GM19023 (cell line): ENCODE results near the gene COL16A1.
A peak's percentile ranks its signal among the peaks of the same experiment; 100 is the strongest.

Source experiments
- ATAC-seq: cut with Tn5 transposase; IDR thresholded peaks from one replicate; pipeline ENCODE4 v1.9.1; 2021; ENCODE audit warnings: mild to moderate bottlenecking, moderate library complexity; ENCODE audit not compliant: unreplicated experiment

The COL16A1 gene

DNA sequence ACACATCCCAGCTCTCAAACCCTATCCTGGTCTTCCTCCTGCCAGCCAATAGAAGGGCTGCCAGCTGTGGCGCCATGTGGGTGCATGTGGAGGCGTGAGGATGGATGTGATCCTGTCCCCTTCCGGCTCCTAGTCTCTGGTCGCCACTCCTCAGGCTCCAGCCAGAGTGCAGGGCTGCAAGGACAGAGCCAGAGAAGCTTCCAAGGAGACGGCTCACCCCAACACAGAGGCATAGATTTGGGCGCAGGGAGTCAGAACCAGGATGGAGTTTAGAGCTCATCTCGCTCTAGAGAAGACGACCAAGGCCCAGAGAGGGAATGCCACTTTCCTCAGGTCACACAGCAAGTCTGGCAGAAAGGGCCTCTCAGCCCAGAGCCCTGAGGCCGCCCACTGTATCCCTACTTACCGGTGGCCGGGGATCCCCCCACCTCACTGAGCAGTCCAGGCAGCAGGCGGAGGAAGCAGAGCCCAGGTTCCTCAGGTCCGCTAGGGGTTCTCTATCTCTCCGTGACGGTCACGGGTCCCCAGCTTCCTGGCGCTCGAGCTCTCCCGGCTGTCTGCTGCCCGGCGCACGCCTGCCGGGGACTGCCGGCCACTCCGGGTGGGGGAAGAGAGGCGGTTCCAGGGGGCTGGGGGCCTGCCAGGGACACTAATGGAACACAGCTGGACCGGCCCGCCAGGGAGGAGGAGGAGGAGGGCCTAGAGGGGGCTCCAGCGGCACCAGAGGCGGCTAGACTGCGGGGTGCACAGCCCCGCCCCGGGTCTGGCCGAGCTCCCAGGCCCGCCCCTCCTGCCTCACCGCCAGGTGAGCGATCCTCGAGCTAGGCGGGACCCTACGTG, at the start of gene COL16A1:
Gene COL16A1 (minus strand): TSS at position 587 of the 840 bp plus-strand sequence. CDS start 1,824 bp downstream, outside the sequence.
- no peak for ATAC-seq

DNA sequence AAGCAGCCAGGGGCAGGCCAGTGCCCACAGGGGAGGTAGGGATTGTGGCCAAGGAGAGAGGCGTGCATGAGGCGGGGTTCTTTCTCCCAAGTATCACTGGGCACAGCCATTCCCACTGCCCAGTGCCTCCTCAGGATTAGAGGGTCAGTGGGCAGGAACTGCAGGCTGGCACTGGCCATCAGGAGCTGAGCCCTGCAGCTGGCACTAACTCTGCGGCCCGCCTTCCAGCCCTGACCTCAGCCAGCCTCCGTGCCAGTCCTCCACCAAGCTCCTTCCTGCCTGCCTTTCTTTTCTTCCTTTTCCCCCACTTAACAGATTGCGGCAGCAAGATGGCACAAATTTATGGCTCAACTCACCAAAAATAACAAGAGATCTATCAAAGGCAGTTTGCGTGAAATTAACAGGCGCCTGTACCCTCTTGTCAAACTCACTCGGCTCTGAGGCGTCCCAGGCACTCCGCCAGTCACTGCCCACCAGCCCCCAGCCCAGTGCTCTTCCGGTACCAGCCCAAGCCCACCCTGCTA, 49.2 kb upstream of the COL16A1 start:
- ATAC-seq: no peak

DNA sequence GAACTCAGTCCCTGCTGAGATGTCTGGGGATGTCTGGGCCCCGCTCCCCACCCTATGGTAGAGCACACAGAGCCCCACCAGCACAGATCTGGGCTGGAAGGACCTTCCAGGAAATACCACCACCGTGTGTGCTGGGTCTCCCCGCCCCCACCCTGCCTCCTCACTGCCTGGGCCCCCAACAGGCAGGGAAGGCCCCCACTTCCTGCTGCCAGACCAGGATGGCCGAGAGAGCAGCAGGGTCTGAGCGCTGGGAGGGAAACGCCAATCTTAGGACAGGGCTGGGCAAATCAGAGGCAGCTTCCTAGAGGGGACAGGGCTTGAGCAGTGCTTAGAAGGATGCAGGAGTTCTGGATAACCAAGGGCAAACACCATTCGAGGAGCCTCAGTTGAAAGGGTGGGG, 48.4 kb upstream of the COL16A1 start:
- no peak for ATAC-seq

DNA sequence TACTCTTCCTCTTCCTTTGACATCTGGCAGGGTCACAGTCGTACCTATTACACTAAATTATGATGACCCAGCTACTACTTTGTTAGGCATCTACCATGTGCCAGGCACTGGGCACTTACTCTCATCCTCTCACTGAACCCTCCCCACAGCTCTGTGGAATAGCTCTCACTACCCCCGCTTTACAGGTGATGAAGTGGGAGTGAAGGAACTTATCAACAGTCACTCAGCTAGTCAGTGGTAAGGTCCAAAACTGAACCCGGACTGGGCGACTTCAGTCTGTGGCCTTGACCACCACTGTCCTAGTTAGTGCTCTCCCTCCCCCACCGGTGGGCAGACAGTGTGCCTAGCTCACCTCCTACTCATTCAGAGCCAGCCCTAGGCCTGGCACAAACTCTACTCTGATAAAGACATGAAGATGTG, 48.0 kb upstream of the COL16A1 start:
- no peak for ATAC-seq

DNA sequence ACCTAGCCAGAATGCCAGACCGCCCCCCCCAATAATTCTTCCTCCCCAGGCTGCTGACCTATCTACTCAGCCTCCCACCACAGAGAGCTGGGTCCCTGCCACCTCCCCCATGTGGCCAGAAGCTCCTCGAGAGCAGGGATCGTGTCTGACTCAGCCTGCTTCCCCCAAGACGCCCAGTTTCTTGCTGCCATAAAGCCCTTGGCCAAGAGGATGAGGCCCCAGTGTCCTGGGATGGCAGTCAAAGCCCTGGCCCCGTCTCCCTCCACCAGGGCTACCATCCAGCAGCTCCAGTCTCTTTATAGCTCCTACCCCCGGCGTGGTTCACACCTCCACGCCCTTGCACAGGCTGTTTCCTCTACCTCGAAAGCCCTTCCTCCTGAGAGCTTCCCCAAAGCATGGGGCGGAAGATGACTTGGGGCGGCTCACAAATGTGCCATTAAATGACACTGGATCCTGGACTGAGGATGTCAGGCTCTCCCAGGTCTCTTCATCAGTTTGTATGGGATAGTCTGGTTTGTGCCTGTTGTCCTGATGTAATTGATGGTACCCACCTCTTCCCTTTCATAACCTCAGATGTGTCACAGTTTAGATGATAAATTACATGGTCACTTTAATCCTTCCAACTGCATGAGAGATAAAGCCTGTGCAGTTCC, 47.2 kb upstream of the COL16A1 start:
- ATAC-seq: no peak

- ATAC-seq: no peak
These were observed 46.2 kb upstream of the COL16A1 start for GRCh38 chr1:31749785-31750735.

DNA sequence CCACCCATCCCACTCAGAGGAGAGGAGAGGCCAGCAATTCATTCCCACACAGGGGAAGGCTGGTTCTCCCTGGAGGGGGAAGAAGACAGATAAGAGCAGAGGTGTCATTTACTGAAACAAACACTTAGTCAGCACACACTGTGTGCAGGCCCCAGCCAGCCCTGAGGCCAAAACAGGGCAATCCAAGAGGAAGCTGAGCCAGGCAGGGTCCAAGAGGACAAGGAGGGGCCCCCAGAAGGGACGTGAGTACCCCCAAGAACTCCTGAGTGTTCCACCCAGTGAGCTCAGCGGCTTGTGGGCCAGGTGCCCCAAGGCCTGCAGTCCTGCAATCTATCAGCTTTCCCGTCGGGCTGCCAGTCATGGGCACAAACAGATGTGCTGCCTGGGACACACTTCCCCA, 44.5 kb upstream of the COL16A1 start:
- no peak for ATAC-seq

DNA sequence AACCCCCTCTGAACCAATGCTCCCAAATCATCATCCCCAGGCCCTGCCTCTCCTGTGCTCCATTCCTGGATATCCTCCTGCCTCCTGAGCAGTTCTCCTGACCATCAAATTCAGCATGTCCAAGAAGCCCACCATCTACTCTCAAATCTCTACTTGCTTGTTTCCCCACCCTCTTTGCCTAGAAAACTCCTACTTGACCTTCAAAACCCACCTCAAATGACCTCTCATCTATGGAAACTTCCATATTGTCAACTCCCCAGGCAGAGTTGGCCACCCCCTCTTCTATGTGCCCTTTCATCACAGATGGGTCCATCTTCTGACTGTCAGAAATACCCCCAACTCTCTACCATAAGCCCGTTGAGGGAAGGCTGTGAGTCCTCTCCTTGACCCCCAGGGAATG, 43.5 kb upstream of the COL16A1 start:
- ATAC-seq: no peak

DNA sequence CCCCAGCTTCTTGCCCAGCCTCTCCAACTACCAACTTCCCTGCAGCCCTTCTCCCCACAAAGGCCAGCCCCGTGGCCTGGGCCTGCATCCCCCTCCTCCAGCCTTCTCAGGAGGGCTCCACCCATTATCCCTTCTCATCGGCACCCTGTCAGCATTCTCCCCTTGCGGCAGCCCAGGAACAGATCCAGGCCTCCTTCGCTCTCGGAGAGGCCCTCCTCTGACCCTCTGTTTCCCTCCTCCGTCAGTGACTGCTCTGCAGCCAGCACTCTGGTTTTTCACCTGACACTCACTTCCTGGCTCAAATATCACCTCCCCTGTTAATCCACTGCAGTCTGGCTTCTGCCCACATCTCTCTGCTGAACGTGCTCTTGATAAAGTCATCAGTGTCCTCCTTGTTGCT, 42.9 kb upstream of the COL16A1 start:
- ATAC-seq: no peak

- ATAC-seq: no peak
These were observed 42.3 kb upstream of the COL16A1 start for GRCh38 chr1:31745946-31746670.

DNA sequence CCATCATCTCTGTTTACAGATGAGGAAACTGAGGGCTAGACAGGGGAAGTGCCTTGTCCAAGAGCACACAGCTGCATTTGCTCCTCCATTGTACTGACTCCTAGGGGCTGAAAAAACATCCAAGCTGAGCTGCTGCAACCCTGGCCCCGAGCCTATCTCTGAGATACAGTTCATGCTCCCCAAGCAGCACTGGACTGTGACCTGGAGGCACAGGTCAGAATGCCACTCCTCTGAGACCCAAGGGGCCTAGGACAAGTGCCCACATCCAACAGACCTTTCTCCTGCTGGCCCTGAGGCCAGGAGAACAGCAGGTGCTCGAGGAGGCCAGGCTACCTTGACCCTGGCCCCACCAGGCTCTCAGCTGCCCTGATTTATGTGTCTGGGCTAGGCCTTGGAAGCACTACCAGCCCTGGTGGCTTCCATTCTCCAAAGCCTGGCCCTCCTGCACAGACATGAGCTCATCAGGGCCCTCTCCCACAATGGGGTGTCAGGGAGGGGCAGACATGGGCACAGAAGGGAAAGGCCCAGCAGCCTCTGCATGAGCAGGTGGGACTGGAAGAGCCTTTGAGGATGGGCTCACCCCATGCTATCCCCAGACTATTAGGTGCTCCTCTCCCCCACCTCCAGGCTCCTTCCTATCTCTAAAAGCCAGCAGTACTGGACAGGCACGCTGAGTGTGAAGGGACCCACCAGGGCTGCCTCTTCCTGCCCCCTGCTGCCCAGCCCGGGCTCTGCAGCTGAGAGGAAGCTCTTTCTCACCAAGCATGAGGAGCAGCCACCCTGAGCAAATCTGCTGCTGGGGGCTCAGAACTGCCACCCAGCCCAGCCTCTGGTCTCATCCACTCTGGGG, 41.5 kb upstream of the COL16A1 start:
- ATAC-seq: no peak

DNA sequence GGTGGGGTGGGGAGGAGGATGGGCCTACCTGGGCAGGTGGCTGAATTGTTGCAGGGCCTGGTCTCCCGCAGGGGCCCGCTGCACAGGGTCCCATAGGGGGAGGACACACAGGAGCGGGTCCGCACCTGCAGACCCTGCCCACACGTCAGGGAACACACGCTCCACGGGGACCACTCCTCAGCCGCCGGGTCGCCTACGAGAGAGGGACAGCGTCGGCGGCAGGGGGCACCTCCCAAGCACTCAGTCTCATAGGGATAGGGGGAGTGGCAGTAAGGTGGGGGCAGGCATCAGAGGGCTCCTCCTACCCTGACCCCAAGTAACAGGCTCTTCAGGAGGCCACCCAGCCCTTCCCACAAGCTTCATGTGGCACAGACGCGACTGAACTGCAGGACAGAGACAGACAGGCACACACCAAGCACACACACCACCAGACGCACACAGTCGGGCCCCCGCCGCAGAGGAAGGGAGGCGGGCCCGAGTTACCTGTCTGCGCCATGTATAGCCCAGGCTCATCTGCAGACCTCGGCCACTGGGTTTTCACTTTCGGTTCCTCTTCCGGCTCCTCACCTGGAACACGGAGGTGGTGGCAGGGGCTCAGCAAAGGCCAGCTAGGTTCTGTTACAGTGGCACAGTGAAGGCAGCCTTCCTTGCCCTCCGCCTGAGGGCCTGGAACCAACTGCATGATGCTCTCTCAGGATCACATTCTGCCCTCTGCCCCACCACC, 40.5 kb upstream of the COL16A1 start:
- peak; percentile 53 for ATAC-seq

- ATAC-seq: no peak
These were observed 38.8 kb upstream of the COL16A1 start for GRCh38 chr1:31742462-31743212.

GRCh38 chr1:31739346-31739745, 35.5 kb upstream of the COL16A1 start:
- no peak for ATAC-seq

DNA sequence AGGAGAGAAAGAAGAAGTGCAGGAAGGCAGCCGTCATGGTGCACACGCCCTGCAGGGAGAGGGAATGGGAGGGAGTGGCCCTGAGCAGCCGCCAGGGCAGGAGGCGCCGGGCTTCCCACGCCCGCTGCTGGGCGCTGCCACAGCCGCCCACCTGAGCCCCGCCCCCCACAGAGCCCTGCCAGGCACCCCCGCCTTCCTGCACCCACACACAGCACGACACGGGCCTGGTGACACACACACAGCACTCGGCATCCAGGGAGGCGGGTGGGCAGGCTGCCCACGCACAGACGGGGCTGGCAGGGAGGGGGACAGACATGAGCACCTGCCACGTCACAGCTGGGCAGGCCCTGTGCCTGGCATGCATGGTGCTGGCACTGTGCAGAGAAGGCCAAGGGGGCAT, 32.9 kb upstream of the COL16A1 start:
- no peak for ATAC-seq

GRCh38 chr1:31735571-31735970, 31.8 kb upstream of the COL16A1 start:
- no peak for ATAC-seq

- no peak for ATAC-seq
These were observed 30.8 kb upstream of the COL16A1 start for GRCh38 chr1:31734582-31735107.
